ENCODE results near the gene MSI2.

MSI2 gene

DNA sequence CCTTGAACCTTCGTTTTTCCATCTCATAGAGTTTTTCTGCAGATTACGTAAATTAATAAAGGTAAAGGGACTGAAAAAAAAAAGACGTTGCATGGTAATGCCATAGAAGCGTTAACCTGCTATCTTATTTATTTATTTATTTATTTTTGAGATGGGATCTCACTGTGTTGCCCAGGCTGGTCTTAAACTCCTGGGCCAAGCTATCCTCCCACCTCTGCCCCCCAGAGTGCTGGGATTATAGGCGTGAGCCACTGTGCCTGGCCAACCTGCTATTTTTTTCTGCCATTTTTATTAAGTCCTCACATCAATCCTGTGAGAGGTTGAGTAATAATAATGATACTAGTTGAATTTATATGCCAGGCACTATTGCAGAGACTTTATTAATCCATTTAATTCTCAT, 7.9 kb downstream of the MSI2 start:
- no peak overlapping the region for H3K9ac ChIP-seq (ENCODE audit: low read length)
- no peaks in the 10 kb centered on the region for H3K27me3 ChIP-seq (ENCODE audit: insufficient read depth, low read length)
- no peak overlapping the region for H3K18ac ChIP-seq (ENCODE audit: low read length)
- peaks cover 16 to 26% of the 10 kb centered on the region in 2 experiments for H3K36me3 ChIP-seq (ENCODE audit: control insufficient read depth in 1 of 2, insufficient read depth in 2 of 2, low read length in 2 of 2)
- no peak overlapping the region for H4K8ac ChIP-seq (ENCODE audit: low read depth, low read length)
- H4K12ac ChIP-seq (ENCODE audit: low read depth, low read length) = no peak overlapping the region
- no peak overlapping the region for H2AFZ ChIP-seq (ENCODE audit: insufficient read depth, low read length, poor library complexity)
- H3K14ac ChIP-seq (ENCODE audit: low read length) = no peak overlapping the region
- H3K23ac ChIP-seq (ENCODE audit: low read length) = no peak overlapping the region
- DNase-seq = no peak
- H3K79me1 ChIP-seq (ENCODE audit: low read length) = peaks cover 3% of the 10 kb centered on the region
- no peak overlapping the region for H3K4ac ChIP-seq (ENCODE audit: low read depth, low read length)
- peaks cover 13 to 19% of the 10 kb centered on the region in 2 experiments for H3K4me1 ChIP-seq (ENCODE audit: control insufficient read depth in 1 of 2, insufficient read depth in 2 of 2, low read length in 2 of 2)
- H3K4me2 ChIP-seq (ENCODE audit: low read length) = no peak overlapping the region
- peaks cover 4% of the 10 kb centered on the region for H3K79me2 ChIP-seq (ENCODE audit: control insufficient read depth, insufficient read depth, low read length, poor library complexity)
- no peak overlapping the region for H2BK120ac ChIP-seq (ENCODE audit: insufficient read depth, low read length, poor library complexity)
- H3K4me3 ChIP-seq (ENCODE audit: low read depth, low read length) = no peak overlapping the region
- no peak overlapping the region for H2BK5ac ChIP-seq (ENCODE audit: low read depth, low read length, poor library complexity)
- no peaks in the 10 kb centered on the region for H3K9me3 ChIP-seq (ENCODE audit: insufficient read depth, low read depth, low read length)
- no peak overlapping the region for H3K27ac ChIP-seq (ENCODE audit: low read depth, low read length)
- no peak overlapping the region for H4K91ac ChIP-seq (ENCODE audit: low read depth, low read length)
- H2BK12ac ChIP-seq (ENCODE audit: low read length) = no peak overlapping the region
- WGBS (ENCODE audit: extremely low coverage, insufficient coverage, insufficient read length) = no CpG with 5 or more reads among the region's 5 CpGs
- H2AK5ac ChIP-seq (ENCODE audit: low read length) = no peak overlapping the region

DNA sequence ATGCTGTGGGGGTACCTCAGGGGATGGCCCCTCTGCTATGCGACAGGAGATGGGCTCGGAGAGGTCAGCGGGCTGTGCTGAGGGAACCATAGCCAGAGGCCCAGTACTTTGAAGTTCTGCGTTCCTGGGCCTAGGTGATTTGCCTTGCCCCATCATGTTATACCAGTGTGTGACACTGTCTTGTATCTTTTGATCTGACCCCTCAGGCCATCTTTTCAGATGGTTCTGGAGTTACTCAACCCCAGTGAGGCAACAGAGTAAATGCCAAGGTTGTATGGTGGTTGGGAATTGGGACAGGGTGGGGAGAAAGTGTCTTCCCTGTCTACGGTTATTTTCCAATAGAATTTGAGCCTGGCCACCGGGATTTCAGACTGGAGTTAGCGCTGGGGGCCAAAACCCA, 8.5 kb downstream of the MSI2 start:
- Histone ChIP-seq H3K9me3 (ENCODE audit: insufficient read depth, low read depth, low read length) (no peaks in the 10 kb centered on the region), H3K4me1 (ENCODE audit: control insufficient read depth in 1 of 2, insufficient read depth in 2 of 2, low read length in 2 of 2) (peaks cover 18 to 24% of the 10 kb centered on the region in 2 experiments), H4K91ac (ENCODE audit: low read depth, low read length) (peak overlapping the region; percentile 42), H3K23ac (ENCODE audit: low read length) (no peak overlapping the region), H3K79me1 (ENCODE audit: low read length) (peaks cover 3% of the 10 kb centered on the region), H2AFZ (ENCODE audit: insufficient read depth, low read length, poor library complexity) (no peak overlapping the region), H2AK5ac (ENCODE audit: low read length) (no peak overlapping the region), H3K27me3 (ENCODE audit: insufficient read depth, low read length) (no peaks in the 10 kb centered on the region), H3K9ac (ENCODE audit: low read length) (no peak overlapping the region), H3K14ac (ENCODE audit: low read length) (no peak overlapping the region), H4K12ac (ENCODE audit: low read depth, low read length) (no peak overlapping the region), H3K4me3 (ENCODE audit: low read depth, low read length) (no peak overlapping the region), H3K27ac (ENCODE audit: low read depth, low read length) (peak overlapping the region; percentile 4), H2BK5ac (ENCODE audit: low read depth, low read length, poor library complexity) (peak overlapping the region; percentile 58), H2BK120ac (ENCODE audit: insufficient read depth, low read length, poor library complexity) (no peak overlapping the region), H2BK12ac (ENCODE audit: low read length) (no peak overlapping the region), H3K79me2 (ENCODE audit: control insufficient read depth, insufficient read depth, low read length, poor library complexity) (peaks cover 4% of the 10 kb centered on the region), H3K36me3 (ENCODE audit: control insufficient read depth in 1 of 2, insufficient read depth in 2 of 2, low read length in 2 of 2) (peaks cover 18 to 29% of the 10 kb centered on the region in 2 experiments), H3K4me2 (ENCODE audit: low read length) (peak overlapping the region; percentile 0), H4K8ac (ENCODE audit: low read depth, low read length) (no peak overlapping the region), H3K18ac (ENCODE audit: low read length) (no peak overlapping the region), H3K4ac (ENCODE audit: low read depth, low read length) (no peak overlapping the region)
- no CpG with 5 or more reads among the region's 7 CpGs for WGBS (ENCODE audit: extremely low coverage, insufficient coverage, insufficient read length)
- DNase-seq = peak; percentile 97 to 100

DNA sequence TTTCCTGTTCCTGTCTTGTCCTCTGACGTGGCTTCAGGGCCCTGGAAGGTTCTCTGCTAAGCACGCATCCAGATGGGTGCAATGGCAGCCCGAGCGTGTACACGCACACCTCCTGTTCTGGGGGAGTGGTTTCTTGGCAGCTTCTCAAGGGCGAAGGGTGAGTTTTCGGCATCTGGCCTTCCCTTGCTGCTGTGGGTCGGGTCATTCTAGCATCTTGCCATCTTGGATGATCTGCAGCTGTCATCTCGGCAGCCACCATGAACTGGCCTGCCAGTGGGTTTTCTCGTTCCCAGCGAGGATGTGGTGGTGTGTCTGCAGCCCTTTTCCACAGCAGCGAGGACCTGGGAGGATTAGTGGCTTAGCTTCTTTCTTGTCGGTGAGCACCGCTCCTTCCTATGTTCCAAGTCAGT, 10.6 kb downstream of the MSI2 start:
- Histone ChIP-seq H2BK5ac (ENCODE audit: low read depth, low read length, poor library complexity) (no peak overlapping the region), H3K4me3 (ENCODE audit: low read depth, low read length) (no peak overlapping the region), H4K8ac (ENCODE audit: low read depth, low read length) (no peak overlapping the region), H4K91ac (ENCODE audit: low read depth, low read length) (no peak overlapping the region), H3K36me3 (ENCODE audit: control insufficient read depth in 1 of 2, insufficient read depth in 2 of 2, low read length in 2 of 2) (peaks cover 20 to 35% of the 10 kb centered on the region in 2 experiments), H4K12ac (ENCODE audit: low read depth, low read length) (no peak overlapping the region), H3K79me1 (ENCODE audit: low read length) (peaks cover 5% of the 10 kb centered on the region), H2BK120ac (ENCODE audit: insufficient read depth, low read length, poor library complexity) (no peak overlapping the region), H2AFZ (ENCODE audit: insufficient read depth, low read length, poor library complexity) (no peak overlapping the region), H3K4ac (ENCODE audit: low read depth, low read length) (peak overlapping the region; percentile 21), H3K27ac (ENCODE audit: low read depth, low read length) (no peak overlapping the region), H3K4me1 (ENCODE audit: control insufficient read depth in 1 of 2, insufficient read depth in 2 of 2, low read length in 2 of 2) (peaks cover 20 to 30% of the 10 kb centered on the region in 2 experiments), H3K27me3 (ENCODE audit: insufficient read depth, low read length) (no peaks in the 10 kb centered on the region), H2BK12ac (ENCODE audit: low read length) (no peak overlapping the region), H3K79me2 (ENCODE audit: control insufficient read depth, insufficient read depth, low read length, poor library complexity) (peaks cover 4% of the 10 kb centered on the region), H2AK5ac (ENCODE audit: low read length) (no peak overlapping the region), H3K9me3 (ENCODE audit: insufficient read depth, low read depth, low read length) (no peaks in the 10 kb centered on the region), H3K18ac (ENCODE audit: low read length) (peak overlapping the region; percentile 20), H3K9ac (ENCODE audit: low read length) (no peak overlapping the region), H3K4me2 (ENCODE audit: low read length) (no peak overlapping the region), H3K23ac (ENCODE audit: low read length) (no peak overlapping the region), H3K14ac (ENCODE audit: low read length) (no peak overlapping the region)
- no CpG with 5 or more reads among the region's 14 CpGs for WGBS (ENCODE audit: extremely low coverage, insufficient coverage, insufficient read length)
- no peak for DNase-seq

DNA sequence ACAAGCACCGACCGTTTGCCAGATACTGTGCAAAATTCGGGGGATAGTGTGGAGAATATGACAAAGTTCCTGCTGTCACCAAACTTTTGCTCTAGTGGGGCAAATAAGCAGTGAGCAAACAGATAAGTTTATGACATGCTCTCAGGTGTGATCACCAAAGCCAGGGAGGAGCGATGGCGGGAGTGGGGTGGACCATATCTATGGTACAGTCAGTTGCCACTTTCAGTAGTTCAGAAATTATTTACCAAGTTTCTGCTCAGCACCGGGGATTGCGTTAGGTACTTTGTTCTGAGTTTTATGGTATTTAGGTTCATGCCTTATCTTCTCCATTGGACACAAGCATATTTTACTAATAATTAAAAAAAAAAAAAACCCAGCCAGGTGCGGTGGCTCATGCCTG, 11.9 kb downstream of the MSI2 start:
- no peak overlapping the region for H2AK5ac ChIP-seq (ENCODE audit: low read length)
- no peak overlapping the region for H3K4me3 ChIP-seq (ENCODE audit: low read depth, low read length)
- peaks cover 20 to 28% of the 10 kb centered on the region in 2 experiments for H3K4me1 ChIP-seq (ENCODE audit: control insufficient read depth in 1 of 2, insufficient read depth in 2 of 2, low read length in 2 of 2)
- H3K9me3 ChIP-seq (ENCODE audit: insufficient read depth, low read depth, low read length) = no peaks in the 10 kb centered on the region
- H3K79me2 ChIP-seq (ENCODE audit: control insufficient read depth, insufficient read depth, low read length, poor library complexity) = peaks cover 4% of the 10 kb centered on the region
- peak in 1 of 2 donors; percentile 17 for DNase-seq
- no peak overlapping the region for H4K12ac ChIP-seq (ENCODE audit: low read depth, low read length)
- H2BK12ac ChIP-seq (ENCODE audit: low read length) = no peak overlapping the region
- no peak overlapping the region for H3K23ac ChIP-seq (ENCODE audit: low read length)
- WGBS (ENCODE audit: extremely low coverage, insufficient coverage, insufficient read length) = no CpG with 5 or more reads among the region's 8 CpGs
- H3K4ac ChIP-seq (ENCODE audit: low read depth, low read length) = peak overlapping the region; percentile 34
- no peak overlapping the region for H3K4me2 ChIP-seq (ENCODE audit: low read length)
- no peak overlapping the region for H2BK120ac ChIP-seq (ENCODE audit: insufficient read depth, low read length, poor library complexity)
- no peak overlapping the region for H4K8ac ChIP-seq (ENCODE audit: low read depth, low read length)
- peaks cover 19 to 37% of the 10 kb centered on the region in 2 experiments for H3K36me3 ChIP-seq (ENCODE audit: control insufficient read depth in 1 of 2, insufficient read depth in 2 of 2, low read length in 2 of 2)
- H3K18ac ChIP-seq (ENCODE audit: low read length) = no peak overlapping the region
- H4K91ac ChIP-seq (ENCODE audit: low read depth, low read length) = no peak overlapping the region
- H2AFZ ChIP-seq (ENCODE audit: insufficient read depth, low read length, poor library complexity) = no peak overlapping the region
- peaks cover 5% of the 10 kb centered on the region for H3K79me1 ChIP-seq (ENCODE audit: low read length)
- H3K9ac ChIP-seq (ENCODE audit: low read length) = no peak overlapping the region
- no peaks in the 10 kb centered on the region for H3K27me3 ChIP-seq (ENCODE audit: insufficient read depth, low read length)
- H3K14ac ChIP-seq (ENCODE audit: low read length) = no peak overlapping the region
- H3K27ac ChIP-seq (ENCODE audit: low read depth, low read length) = no peak overlapping the region
- H2BK5ac ChIP-seq (ENCODE audit: low read depth, low read length, poor library complexity) = no peak overlapping the region
